Measurements from ENCODE around the gene SASS6.

DNA sequence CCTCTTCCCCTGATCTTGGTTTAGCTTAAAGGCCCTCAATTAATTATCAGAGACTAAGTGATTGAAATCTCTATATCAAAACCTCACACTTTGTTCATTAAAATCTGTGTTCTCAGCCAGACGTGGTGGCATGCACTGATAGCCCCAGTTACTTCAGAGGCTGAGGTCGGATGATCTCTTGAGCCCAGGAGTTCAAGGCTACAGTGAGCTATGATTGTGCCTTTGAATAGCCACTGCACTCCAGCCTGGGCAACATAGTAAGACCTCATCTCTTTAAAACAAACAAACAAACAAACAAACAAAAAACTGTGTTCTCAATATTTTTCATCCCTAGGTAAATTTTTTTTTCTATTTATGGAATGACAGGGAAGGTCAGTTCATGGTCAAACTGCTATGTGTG is 18.9 kb upstream of the SASS6 start:
- TF ChIP-seq POLR2AphosphoS5 (IDR thresholded peaks at IDR 0.05) (no peak), POLR2A (IDR thresholded peaks at IDR 0.05) (no peak), EP300 (IDR thresholded peaks at IDR 0.05) (no peak)
- TF ChIP-seq, protein P1, sequence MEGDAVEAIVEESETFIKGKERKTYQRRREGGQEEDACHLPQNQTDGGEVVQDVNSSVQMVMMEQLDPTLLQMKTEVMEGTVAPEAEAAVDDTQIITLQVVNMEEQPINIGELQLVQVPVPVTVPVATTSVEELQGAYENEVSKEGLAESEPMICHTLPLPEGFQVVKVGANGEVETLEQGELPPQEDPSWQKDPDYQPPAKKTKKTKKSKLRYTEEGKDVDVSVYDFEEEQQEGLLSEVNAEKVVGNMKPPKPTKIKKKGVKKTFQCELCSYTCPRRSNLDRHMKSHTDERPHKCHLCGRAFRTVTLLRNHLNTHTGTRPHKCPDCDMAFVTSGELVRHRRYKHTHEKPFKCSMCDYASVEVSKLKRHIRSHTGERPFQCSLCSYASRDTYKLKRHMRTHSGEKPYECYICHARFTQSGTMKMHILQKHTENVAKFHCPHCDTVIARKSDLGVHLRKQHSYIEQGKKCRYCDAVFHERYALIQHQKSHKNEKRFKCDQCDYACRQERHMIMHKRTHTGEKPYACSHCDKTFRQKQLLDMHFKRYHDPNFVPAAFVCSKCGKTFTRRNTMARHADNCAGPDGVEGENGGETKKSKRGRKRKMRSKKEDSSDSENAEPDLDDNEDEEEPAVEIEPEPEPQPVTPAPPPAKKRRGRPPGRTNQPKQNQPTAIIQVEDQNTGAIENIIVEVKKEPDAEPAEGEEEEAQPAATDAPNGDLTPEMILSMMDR (IDR thresholded peaks at IDR 0.05), result no peak

Measured in stomach (tissue), 4 donors.